HepG2 (cell line): ENCODE measurements around the gene GPR137. TPM values are rescaled to one million over a fixed set of nuclear protein-coding genes. Genes with fewer than 3 reads are reported as not detected.

ENCODE experiments used
- BORCS8-MEF2B ChIP-seq: sonication (generic); formaldehyde crosslinking; IDR thresholded peaks from 2 replicates; pipeline ENCODE4 v1.8.0; 2022; ENCODE audit warnings: mild to moderate bottlenecking, missing genetic modification reagents
- BRD4 ChIP-seq: sonication (generic); formaldehyde crosslinking; IDR thresholded peaks from 2 replicates; pipeline ENCODE4 v1.4.0; 2020; ENCODE audit warnings: missing genetic modification reagents
- CC2D1A ChIP-seq: sonication (generic); formaldehyde crosslinking; IDR thresholded peaks from 2 replicates; pipeline ENCODE4 v1.8.1; 2023; ENCODE audit warnings: mild to moderate bottlenecking, missing genetic modification reagents
- CEBPB ChIP-seq: IDR thresholded peaks from 2 replicates; pipeline ENCODE4 v1.6.1; 2011; ENCODE audit warnings: low read depth, low read length, improper control_type of control experiment, borderline replicate concordance
- DR1 ChIP-seq: sonication (generic); formaldehyde crosslinking; IDR thresholded peaks from 2 replicates; pipeline ENCODE4 v1.8.0; 2021; ENCODE audit warnings: mild to moderate bottlenecking, missing genetic modification reagents, inconsistent platforms
- HOXA3 ChIP-seq: sonication (generic); formaldehyde crosslinking; IDR thresholded peaks from 2 replicates; pipeline ENCODE4 v1.5.0; 2020; ENCODE audit warnings: missing genetic modification reagents
- NFRKB ChIP-seq: fragments of 450-650 bp; IDR thresholded peaks from 2 replicates; pipeline ENCODE4 v1.6.1; 2017
- XBP1 ChIP-seq: sonication (generic); formaldehyde crosslinking; IDR thresholded peaks from 2 replicates; pipeline ENCODE4 v1.5.0; 2020; ENCODE audit warnings: missing genetic modification reagents
- ZNF235 ChIP-seq: sonication (generic); formaldehyde crosslinking; IDR thresholded peaks from 2 replicates; pipeline ENCODE4 v1.8.1; 2023; ENCODE audit warnings: mild to moderate bottlenecking, missing genetic modification reagents, borderline replicate concordance
- ZNF468 ChIP-seq: sonication (generic); formaldehyde crosslinking; IDR thresholded peaks from 2 replicates; pipeline ENCODE4 v1.8.0; 2022; ENCODE audit warnings: mild to moderate bottlenecking, moderate library complexity, missing genetic modification reagents
- ZNF556 ChIP-seq: sonication (generic); formaldehyde crosslinking; IDR thresholded peaks from 2 replicates; pipeline ENCODE4 v1.4.0; 2020; ENCODE audit warnings: mild to moderate bottlenecking, missing genetic modification reagents, borderline replicate concordance
- ZNF570 ChIP-seq: sonication (generic); formaldehyde crosslinking; IDR thresholded peaks from 2 replicates; pipeline ENCODE4 v1.4.0; 2020; ENCODE audit warnings: mild to moderate bottlenecking, missing genetic modification reagents, borderline replicate concordance
- ZNF768 ChIP-seq: sonication (generic); formaldehyde crosslinking; IDR thresholded peaks from 2 replicates; pipeline ENCODE4 v1.4.0; 2020; ENCODE audit warnings: missing genetic modification reagents
- ZNF782 ChIP-seq: sonication (generic); formaldehyde crosslinking; IDR thresholded peaks from 2 replicates; pipeline ENCODE4 v1.4.0; 2020; ENCODE audit warnings: missing genetic modification reagents, mild to moderate bottlenecking, borderline replicate concordance
- ZNF841 ChIP-seq: sonication (generic); formaldehyde crosslinking; IDR thresholded peaks from 2 replicates; pipeline ENCODE4 v1.8.1; 2023; ENCODE audit warnings: missing genetic modification reagents, borderline replicate concordance
- polyA plus RNA-seq, 8 experiments: library from polyadenylated mRNA; depleted of rRNA in 3 of 8; stranded (reverse) in 7 of 8; unstranded in 1 of 8; fragments of >200 nt; fragmentation: Illumina TruSeq in 4 of 8; extraction: Trizol in 4 of 8; gene quantifications; 2 replicates each; pipeline versions ENCODE4 v1.2.1 to v1.2.3, GENCODE V29; 2011 to 2016; ENCODE audit warnings: low read depth in 4 of 8, missing spikeins in 1 of 8, mixed read lengths in 1 of 8; ENCODE audit not compliant: insufficient read depth in 1 of 8
- total RNA-seq, 5 experiments: library from RNA; depleted of rRNA; stranded (reverse); fragments of >200 nt; fragmentation: Illumina TruSeq; extraction: Trizol; gene quantifications; 2 replicates each; pipeline ENCODE4 v1.2.3, GENCODE V29; 2016; ENCODE audit warnings: low read depth in 1 of 5
- TF ChIP-seq, protein P1 (sequence below): sonication (generic); formaldehyde crosslinking; IDR thresholded peaks from 2 replicates; pipeline ENCODE4 v1.9.0; 2021; ENCODE audit warnings: missing genetic modification reagents, borderline replicate concordance
- TF ChIP-seq, protein P2 (sequence below): sonication (generic); formaldehyde crosslinking; IDR thresholded peaks from 2 replicates; pipeline ENCODE4 v1.5.1; 2020; ENCODE audit warnings: missing genetic modification reagents, mild to moderate bottlenecking, borderline replicate concordance
- TF ChIP-seq, protein P3 (sequence below): sonication (generic); formaldehyde crosslinking; IDR thresholded peaks from 2 replicates; pipeline ENCODE4 v1.8.0; 2022; ENCODE audit warnings: mild to moderate bottlenecking, missing genetic modification reagents, moderate library complexity
- TF ChIP-seq, protein P4 (sequence below): sonication (generic); formaldehyde crosslinking; conservative IDR thresholded peaks from 2 replicates; pipeline ENCODE4 v1.8.0; 2022; ENCODE audit warnings: mild to moderate bottlenecking, moderate library complexity, missing genetic modification reagents
- TF ChIP-seq, protein P5 (sequence below): sonication (generic); formaldehyde crosslinking; conservative IDR thresholded peaks from 2 replicates; pipeline ENCODE4 v1.8.0; 2022; ENCODE audit warnings: missing genetic modification reagents

Gene GPR137
- total and polyA plus RNA-seq, 2 of the 13 experiments (the other 11 are each of a cell fraction or from before 2014, with no cell fraction given) = 8.5 to 13.2 TPM

DNA sequence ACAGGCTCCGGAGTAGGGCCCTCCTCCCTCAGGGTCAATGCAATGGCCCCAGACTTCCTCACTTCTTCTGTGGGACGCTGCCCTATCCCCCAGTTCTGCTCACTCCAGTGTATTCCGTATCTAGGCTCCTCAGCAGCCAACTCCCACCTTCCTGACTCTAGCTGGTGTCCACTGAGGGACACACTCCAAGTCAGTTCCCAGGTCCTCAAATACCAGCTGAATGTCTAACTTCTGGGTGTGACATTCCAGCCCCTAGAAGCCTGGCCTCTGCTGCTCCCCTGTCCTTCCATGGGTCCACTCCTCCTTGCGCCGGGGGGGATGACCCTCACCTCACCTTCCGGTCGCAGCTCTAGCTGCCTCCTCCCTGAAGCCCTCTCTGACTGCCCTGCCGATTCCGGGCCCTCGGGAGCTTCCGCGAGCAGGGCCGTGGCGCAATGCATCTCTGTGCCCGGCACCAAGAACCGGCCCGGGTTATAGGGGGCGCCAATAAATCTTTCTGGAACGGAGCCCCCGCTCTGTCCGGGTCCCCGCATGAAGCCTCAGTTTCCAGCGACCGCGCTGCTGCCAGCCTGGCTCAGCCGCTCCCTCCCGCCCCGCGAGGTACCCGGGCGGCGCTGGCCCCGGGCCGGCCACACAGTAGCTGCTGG is 16.6 kb upstream of the GPR137 start (continued):
- TF ChIP-seq, protein P1, sequence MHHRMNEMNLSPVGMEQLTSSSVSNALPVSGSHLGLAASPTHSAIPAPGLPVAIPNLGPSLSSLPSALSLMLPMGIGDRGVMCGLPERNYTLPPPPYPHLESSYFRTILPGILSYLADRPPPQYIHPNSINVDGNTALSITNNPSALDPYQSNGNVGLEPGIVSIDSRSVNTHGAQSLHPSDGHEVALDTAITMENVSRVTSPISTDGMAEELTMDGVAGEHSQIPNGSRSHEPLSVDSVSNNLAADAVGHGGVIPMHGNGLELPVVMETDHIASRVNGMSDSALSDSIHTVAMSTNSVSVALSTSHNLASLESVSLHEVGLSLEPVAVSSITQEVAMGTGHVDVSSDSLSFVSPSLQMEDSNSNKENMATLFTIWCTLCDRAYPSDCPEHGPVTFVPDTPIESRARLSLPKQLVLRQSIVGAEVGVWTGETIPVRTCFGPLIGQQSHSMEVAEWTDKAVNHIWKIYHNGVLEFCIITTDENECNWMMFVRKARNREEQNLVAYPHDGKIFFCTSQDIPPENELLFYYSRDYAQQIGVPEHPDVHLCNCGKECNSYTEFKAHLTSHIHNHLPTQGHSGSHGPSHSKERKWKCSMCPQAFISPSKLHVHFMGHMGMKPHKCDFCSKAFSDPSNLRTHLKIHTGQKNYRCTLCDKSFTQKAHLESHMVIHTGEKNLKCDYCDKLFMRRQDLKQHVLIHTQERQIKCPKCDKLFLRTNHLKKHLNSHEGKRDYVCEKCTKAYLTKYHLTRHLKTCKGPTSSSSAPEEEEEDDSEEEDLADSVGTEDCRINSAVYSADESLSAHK (CRISPR knock-in tag) = no peak
- TF ChIP-seq, protein P2, sequence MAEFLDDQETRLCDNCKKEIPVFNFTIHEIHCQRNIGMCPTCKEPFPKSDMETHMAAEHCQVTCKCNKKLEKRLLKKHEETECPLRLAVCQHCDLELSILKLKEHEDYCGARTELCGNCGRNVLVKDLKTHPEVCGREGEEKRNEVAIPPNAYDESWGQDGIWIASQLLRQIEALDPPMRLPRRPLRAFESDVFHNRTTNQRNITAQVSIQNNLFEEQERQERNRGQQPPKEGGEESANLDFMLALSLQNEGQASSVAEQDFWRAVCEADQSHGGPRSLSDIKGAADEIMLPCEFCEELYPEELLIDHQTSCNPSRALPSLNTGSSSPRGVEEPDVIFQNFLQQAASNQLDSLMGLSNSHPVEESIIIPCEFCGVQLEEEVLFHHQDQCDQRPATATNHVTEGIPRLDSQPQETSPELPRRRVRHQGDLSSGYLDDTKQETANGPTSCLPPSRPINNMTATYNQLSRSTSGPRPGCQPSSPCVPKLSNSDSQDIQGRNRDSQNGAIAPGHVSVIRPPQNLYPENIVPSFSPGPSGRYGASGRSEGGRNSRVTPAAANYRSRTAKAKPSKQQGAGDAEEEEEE (CRISPR knock-in tag) = no peak
- TF ChIP-seq BRD4 (CRISPR knock-in tag) = peak; percentile 49; the same call in 1 of the 2 replicates
- TF ChIP-seq ZNF782 (CRISPR knock-in tag) = 0 out of 2 replicates have a peak, but pooled peaks have one; percentile 68
- 0 out of 2 replicates have a peak, but pooled peaks have one; percentile 21 for TF ChIP-seq HOXA3 (CRISPR knock-in tag)
- TF ChIP-seq CEBPB = 0 out of 2 replicates have a peak, but pooled peaks have one; percentile 23
- no peak for TF ChIP-seq ZNF570
- no peak for TF ChIP-seq NFRKB
- no peak for TF ChIP-seq CC2D1A (CRISPR knock-in tag)
- TF ChIP-seq, protein P3, sequence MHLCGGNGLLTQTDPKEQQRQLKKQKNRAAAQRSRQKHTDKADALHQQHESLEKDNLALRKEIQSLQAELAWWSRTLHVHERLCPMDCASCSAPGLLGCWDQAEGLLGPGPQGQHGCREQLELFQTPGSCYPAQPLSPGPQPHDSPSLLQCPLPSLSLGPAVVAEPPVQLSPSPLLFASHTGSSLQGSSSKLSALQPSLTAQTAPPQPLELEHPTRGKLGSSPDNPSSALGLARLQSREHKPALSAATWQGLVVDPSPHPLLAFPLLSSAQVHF (CRISPR knock-in tag) = peak; percentile 75; the same call in 1 of the 2 replicates
- 0 out of 2 replicates have a peak, but pooled peaks have one; percentile 70 for TF ChIP-seq ZNF768 (CRISPR knock-in tag)
- TF ChIP-seq ZNF235 (CRISPR knock-in tag) = 0 out of 2 replicates have a peak, but pooled peaks have one; percentile 47
- TF ChIP-seq, protein P4, sequence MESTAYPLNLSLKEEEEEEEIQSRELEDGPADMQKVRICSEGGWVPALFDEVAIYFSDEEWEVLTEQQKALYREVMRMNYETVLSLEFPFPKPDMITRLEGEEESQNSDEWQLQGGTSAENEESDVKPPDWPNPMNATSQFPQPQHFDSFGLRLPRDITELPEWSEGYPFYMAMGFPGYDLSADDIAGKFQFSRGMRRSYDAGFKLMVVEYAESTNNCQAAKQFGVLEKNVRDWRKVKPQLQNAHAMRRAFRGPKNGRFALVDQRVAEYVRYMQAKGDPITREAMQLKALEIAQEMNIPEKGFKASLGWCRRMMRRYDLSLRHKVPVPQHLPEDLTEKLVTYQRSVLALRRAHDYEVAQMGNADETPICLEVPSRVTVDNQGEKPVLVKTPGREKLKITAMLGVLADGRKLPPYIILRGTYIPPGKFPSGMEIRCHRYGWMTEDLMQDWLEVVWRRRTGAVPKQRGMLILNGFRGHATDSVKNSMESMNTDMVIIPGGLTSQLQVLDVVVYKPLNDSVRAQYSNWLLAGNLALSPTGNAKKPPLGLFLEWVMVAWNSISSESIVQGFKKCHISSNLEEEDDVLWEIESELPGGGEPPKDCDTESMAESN (CRISPR knock-in tag) = peak; percentile 15; the same call in 1 of the 2 replicates
- no peak for TF ChIP-seq XBP1 (CRISPR knock-in tag)
- TF ChIP-seq ZNF468 = no peak
- 0 out of 2 replicates have a peak, but pooled peaks have one; percentile 5 for TF ChIP-seq DR1 (CRISPR knock-in tag)
- TF ChIP-seq BORCS8-MEF2B (CRISPR knock-in tag) = no peak
- peak; percentile 78; the same call in 1 of the 2 replicates for TF ChIP-seq ZNF841 (CRISPR knock-in tag)
- no peak for TF ChIP-seq ZNF556
- TF ChIP-seq, protein P5, sequence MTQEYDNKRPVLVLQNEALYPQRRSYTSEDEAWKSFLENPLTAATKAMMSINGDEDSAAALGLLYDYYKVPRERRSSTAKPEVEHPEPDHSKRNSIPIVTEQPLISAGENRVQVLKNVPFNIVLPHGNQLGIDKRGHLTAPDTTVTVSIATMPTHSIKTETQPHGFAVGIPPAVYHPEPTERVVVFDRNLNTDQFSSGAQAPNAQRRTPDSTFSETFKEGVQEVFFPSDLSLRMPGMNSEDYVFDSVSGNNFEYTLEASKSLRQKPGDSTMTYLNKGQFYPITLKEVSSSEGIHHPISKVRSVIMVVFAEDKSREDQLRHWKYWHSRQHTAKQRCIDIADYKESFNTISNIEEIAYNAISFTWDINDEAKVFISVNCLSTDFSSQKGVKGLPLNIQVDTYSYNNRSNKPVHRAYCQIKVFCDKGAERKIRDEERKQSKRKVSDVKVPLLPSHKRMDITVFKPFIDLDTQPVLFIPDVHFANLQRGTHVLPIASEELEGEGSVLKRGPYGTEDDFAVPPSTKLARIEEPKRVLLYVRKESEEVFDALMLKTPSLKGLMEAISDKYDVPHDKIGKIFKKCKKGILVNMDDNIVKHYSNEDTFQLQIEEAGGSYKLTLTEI = no peak
